HepG2 (cell line): ENCODE data around the gene CREBBP. TPM values are rescaled to one million over a fixed set of nuclear protein-coding genes. Genes with fewer than 3 reads are reported as not detected.

Experiments
- ATF7 ChIP-seq, 2 experiments: fragments of 450-650 bp in 1 of 2; sonication (generic) in 1 of 2; formaldehyde crosslinking in 1 of 2; IDR thresholded peaks; 2 replicates each; pipeline versions ENCODE4 v1.4.0 to v1.6.1; 2016 to 2020; ENCODE audit warnings: antibody characterized with exemption in 1 of 2, mild to moderate bottlenecking in 1 of 2, missing genetic modification reagents in 1 of 2
- BCL6 ChIP-seq: IDR thresholded peaks from 2 replicates; pipeline ENCODE4 v1.6.1; 2016; ENCODE audit warnings: missing genetic modification reagents, missing compliant biosample characterization
- FOXA1 ChIP-seq, 2 experiments: fragments of 450-650 bp in 1 of 2; sonication (generic) in 1 of 2; formaldehyde crosslinking in 1 of 2; IDR thresholded peaks; 2 replicates each; pipeline versions ENCODE4 v1.4.0 to v1.6.1; 2016 to 2020; ENCODE audit warnings: missing genetic modification reagents in 1 of 2
- GPN1 ChIP-seq: sonication (generic); formaldehyde crosslinking; IDR thresholded peaks from 2 replicates; pipeline ENCODE4 v1.5.1; 2020; ENCODE audit warnings: missing genetic modification reagents, borderline replicate concordance
- NCOR1 ChIP-seq: fragments of 200-600 bp; sonication (generic); IDR thresholded peaks from 2 replicates; pipeline ENCODE4 v1.7.0; 2017; ENCODE audit warnings: antibody characterized with exemption, low read length, borderline replicate concordance
- NR2C2 ChIP-seq: sonication (generic); formaldehyde crosslinking; IDR thresholded peaks from 2 replicates; pipeline ENCODE4 v1.4.0; 2020; ENCODE audit warnings: missing genetic modification reagents, mild to moderate bottlenecking, moderate library complexity, borderline replicate concordance
- NR2F6 ChIP-seq, 2 experiments: IDR thresholded peaks; 2 replicates each; pipeline ENCODE4 v1.6.1; 2016; ENCODE audit warnings: antibody characterized with exemption in 1 of 2, mild to moderate bottlenecking in 1 of 2
- NR3C1 ChIP-seq: sonication (generic); formaldehyde crosslinking; IDR thresholded peaks from 2 replicates; pipeline ENCODE4 v1.4.0; 2020; ENCODE audit warnings: missing genetic modification reagents
- PHF5A ChIP-seq: IDR thresholded peaks from one replicate; pipeline ENCODE4 v1.6.1; 2018; ENCODE audit warnings: low read depth, missing genetic modification reagents; ENCODE audit not compliant: unreplicated experiment
- RARA ChIP-seq: IDR thresholded peaks from 2 replicates; pipeline ENCODE4 v1.6.1; 2016; ENCODE audit warnings: missing genetic modification reagents, missing compliant biosample characterization
- RARG ChIP-seq: sonication (generic); formaldehyde crosslinking; IDR thresholded peaks from 2 replicates; pipeline ENCODE4 v1.4.0; 2020; ENCODE audit warnings: low read depth, mild to moderate bottlenecking, missing genetic modification reagents
- SATB2 ChIP-seq: sonication (generic); formaldehyde crosslinking; IDR thresholded peaks from 2 replicates; pipeline ENCODE4 v1.5.0; 2020; ENCODE audit warnings: missing genetic modification reagents
- ZNF3 ChIP-seq: IDR thresholded peaks from 2 replicates; pipeline ENCODE4 v1.7.0; 2017; ENCODE audit warnings: inconsistent platforms
- ZNF816 ChIP-seq: sonication (generic); formaldehyde crosslinking; IDR thresholded peaks from 2 replicates; pipeline ENCODE4 v1.8.0; 2022; ENCODE audit warnings: missing genetic modification reagents, mild to moderate bottlenecking, borderline replicate concordance
- ZSCAN31 ChIP-seq: sonication (generic); formaldehyde crosslinking; IDR thresholded peaks from 2 replicates; pipeline ENCODE4 v1.5.0; 2020; ENCODE audit warnings: low read depth, mild to moderate bottlenecking, missing genetic modification reagents
- ZSCAN9 ChIP-seq: IDR thresholded peaks from 2 replicates; pipeline ENCODE4 v1.6.1; 2016; ENCODE audit warnings: borderline replicate concordance
- polyA plus RNA-seq, 8 experiments: library from polyadenylated mRNA; depleted of rRNA in 3 of 8; stranded (reverse) in 7 of 8; unstranded in 1 of 8; fragments of >200 nt; fragmentation: Illumina TruSeq in 4 of 8; extraction: Trizol in 4 of 8; gene quantifications; 2 replicates each; pipeline versions ENCODE4 v1.2.1 to v1.2.3, GENCODE V29; 2011 to 2016; ENCODE audit warnings: low read depth in 4 of 8, missing spikeins in 1 of 8, mixed read lengths in 1 of 8; ENCODE audit not compliant: insufficient read depth in 1 of 8
- total RNA-seq, 5 experiments: library from RNA; depleted of rRNA; stranded (reverse); fragments of >200 nt; fragmentation: Illumina TruSeq; extraction: Trizol; gene quantifications; 2 replicates each; pipeline ENCODE4 v1.2.3, GENCODE V29; 2016; ENCODE audit warnings: low read depth in 1 of 5
- TF ChIP-seq, protein P1 (sequence below), 2 experiments: IDR thresholded peaks; 2 replicates each; pipeline ENCODE4 v1.6.1; 2011 to 2012; ENCODE audit warnings: low read length in 2 of 2, borderline replicate concordance in 1 of 2, low read depth in 1 of 2, mild to moderate bottlenecking in 1 of 2, moderate library complexity in 1 of 2
- TF ChIP-seq, protein P2 (sequence below): sonication (generic); formaldehyde crosslinking; IDR thresholded peaks from 2 replicates; pipeline ENCODE4 v1.5.0; 2020; ENCODE audit warnings: mild to moderate bottlenecking, missing genetic modification reagents
- TF ChIP-seq, protein P3 (sequence below): sonication (generic); formaldehyde crosslinking; IDR thresholded peaks from 2 replicates; pipeline ENCODE4 v1.4.0; 2020; ENCODE audit warnings: missing genetic modification reagents, mild to moderate bottlenecking, borderline replicate concordance
- TF ChIP-seq, protein P4 (sequence below): sonication (generic); formaldehyde crosslinking; IDR thresholded peaks from 2 replicates; pipeline ENCODE4 v1.8.0; 2022; ENCODE audit warnings: low read depth, missing genetic modification reagents
- TF ChIP-seq, protein P5 (sequence below): sonication (generic); formaldehyde crosslinking; IDR thresholded peaks from 2 replicates; pipeline ENCODE4 v1.4.0; 2020; ENCODE audit warnings: missing genetic modification reagents

The CREBBP gene
- total and polyA plus RNA-seq, 2 of the 13 experiments (the other 11 are each of a cell fraction or from before 2014, with no cell fraction given): 5.3 to 10.4 TPM

DNA sequence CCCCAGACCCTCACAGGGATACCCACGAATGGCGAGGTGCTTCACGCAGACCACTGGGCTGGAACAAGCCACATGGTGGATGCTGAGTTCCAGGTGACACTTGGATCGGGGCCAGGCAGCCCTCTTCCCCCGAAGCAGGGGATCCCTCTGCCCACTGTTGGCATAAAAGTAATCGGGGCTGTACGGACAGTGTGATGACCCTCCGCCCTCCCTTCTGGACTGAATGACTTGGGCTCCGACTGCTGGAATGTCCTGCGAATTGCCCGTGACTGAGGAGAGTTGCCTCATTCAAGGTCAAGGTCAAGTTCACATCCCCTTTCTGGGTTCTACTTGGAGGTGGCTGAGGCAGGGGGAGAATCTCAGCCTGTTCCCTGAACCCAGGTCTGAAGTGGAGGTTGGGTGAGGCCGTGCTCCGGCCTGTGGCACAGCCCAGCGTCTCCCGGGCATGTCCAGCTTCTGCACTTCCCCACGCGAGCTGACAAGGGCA, 28.5 kb upstream of the CREBBP start (continued):
- TF ChIP-seq, protein P1, sequence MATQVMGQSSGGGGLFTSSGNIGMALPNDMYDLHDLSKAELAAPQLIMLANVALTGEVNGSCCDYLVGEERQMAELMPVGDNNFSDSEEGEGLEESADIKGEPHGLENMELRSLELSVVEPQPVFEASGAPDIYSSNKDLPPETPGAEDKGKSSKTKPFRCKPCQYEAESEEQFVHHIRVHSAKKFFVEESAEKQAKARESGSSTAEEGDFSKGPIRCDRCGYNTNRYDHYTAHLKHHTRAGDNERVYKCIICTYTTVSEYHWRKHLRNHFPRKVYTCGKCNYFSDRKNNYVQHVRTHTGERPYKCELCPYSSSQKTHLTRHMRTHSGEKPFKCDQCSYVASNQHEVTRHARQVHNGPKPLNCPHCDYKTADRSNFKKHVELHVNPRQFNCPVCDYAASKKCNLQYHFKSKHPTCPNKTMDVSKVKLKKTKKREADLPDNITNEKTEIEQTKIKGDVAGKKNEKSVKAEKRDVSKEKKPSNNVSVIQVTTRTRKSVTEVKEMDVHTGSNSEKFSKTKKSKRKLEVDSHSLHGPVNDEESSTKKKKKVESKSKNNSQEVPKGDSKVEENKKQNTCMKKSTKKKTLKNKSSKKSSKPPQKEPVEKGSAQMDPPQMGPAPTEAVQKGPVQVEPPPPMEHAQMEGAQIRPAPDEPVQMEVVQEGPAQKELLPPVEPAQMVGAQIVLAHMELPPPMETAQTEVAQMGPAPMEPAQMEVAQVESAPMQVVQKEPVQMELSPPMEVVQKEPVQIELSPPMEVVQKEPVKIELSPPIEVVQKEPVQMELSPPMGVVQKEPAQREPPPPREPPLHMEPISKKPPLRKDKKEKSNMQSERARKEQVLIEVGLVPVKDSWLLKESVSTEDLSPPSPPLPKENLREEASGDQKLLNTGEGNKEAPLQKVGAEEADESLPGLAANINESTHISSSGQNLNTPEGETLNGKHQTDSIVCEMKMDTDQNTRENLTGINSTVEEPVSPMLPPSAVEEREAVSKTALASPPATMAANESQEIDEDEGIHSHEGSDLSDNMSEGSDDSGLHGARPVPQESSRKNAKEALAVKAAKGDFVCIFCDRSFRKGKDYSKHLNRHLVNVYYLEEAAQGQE (IDR thresholded peaks at IDR 0.05; ENCODE audit: borderline replicate concordance in 1 of 2, low read depth in 1 of 2, low read length in 2 of 2): no peak
- TF ChIP-seq ZNF3 (no peak), ZNF816 (no peak), FOXA1 (IDR thresholded peaks at IDR 0.05) (no peak), FOXA1 (CRISPR knock-in tag; IDR thresholded peaks at IDR 0.05) (no peak), NR3C1 (no peak), NR2F6 (IDR thresholded peaks at IDR 0.05) (peak; percentile 67), NR2F6 (CRISPR knock-in tag; IDR thresholded peaks at IDR 0.05) (peak; percentile 84), ATF7 (IDR thresholded peaks at IDR 0.05) (no peak), ATF7 (CRISPR knock-in tag; IDR thresholded peaks at IDR 0.05) (no peak), PHF5A (no peak), NCOR1 (peak; percentile 60; the same call in 1 of the 2 replicates), ZSCAN31 (no peak), RARA (peak; percentile 71), GPN1 (CRISPR knock-in tag) (no peak), RARG (no peak), SATB2 (CRISPR knock-in tag) (no peak), ZSCAN9 (CRISPR knock-in tag) (no peak), NR2C2 (CRISPR knock-in tag) (no peak), BCL6 (peak; percentile 32; the same call in 1 of the 2 replicates)
- TF ChIP-seq, protein P2, sequence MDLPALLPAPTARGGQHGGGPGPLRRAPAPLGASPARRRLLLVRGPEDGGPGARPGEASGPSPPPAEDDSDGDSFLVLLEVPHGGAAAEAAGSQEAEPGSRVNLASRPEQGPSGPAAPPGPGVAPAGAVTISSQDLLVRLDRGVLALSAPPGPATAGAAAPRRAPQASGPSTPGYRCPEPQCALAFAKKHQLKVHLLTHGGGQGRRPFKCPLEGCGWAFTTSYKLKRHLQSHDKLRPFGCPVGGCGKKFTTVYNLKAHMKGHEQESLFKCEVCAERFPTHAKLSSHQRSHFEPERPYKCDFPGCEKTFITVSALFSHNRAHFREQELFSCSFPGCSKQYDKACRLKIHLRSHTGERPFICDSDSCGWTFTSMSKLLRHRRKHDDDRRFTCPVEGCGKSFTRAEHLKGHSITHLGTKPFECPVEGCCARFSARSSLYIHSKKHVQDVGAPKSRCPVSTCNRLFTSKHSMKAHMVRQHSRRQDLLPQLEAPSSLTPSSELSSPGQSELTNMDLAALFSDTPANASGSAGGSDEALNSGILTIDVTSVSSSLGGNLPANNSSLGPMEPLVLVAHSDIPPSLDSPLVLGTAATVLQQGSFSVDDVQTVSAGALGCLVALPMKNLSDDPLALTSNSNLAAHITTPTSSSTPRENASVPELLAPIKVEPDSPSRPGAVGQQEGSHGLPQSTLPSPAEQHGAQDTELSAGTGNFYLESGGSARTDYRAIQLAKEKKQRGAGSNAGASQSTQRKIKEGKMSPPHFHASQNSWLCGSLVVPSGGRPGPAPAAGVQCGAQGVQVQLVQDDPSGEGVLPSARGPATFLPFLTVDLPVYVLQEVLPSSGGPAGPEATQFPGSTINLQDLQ (CRISPR knock-in tag): no peak
- TF ChIP-seq, protein P3, sequence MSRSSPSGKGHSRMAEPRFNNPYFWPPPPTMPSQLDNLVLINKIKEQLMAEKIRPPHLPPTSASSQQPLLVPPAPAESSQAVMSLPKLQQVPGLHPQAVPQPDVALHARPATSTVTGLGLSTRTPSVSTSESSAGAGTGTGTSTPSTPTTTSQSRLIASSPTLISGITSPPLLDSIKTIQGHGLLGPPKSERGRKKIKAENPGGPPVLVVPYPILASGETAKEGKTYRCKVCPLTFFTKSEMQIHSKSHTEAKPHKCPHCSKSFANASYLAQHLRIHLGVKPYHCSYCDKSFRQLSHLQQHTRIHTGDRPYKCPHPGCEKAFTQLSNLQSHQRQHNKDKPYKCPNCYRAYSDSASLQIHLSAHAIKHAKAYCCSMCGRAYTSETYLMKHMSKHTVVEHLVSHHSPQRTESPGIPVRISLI (CRISPR knock-in tag): no peak
- TF ChIP-seq, protein P4, sequence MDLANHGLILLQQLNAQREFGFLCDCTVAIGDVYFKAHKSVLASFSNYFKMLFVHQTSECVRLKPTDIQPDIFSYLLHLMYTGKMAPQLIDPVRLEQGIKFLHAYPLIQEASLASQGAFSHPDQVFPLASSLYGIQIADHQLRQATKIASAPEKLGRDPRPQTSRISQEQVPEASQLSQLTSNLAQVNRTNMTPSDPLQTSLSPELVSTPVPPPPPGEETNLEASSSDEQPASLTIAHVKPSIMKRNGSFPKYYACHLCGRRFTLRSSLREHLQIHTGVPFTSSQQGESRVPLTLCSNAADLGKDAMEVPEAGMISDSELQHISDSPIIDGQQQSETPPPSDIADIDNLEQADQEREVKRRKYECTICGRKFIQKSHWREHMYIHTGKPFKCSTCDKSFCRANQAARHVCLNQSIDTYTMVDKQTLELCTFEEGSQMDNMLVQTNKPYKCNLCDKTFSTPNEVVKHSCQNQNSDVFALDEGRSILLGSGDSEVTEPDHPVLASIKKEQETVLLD (CRISPR knock-in tag): no peak
- TF ChIP-seq, protein P5, sequence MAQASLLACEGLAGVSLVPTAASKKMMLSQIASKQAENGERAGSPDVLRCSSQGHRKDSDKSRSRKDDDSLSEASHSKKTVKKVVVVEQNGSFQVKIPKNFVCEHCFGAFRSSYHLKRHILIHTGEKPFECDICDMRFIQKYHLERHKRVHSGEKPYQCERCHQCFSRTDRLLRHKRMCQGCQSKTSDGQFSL (CRISPR knock-in tag): no peak
